HG03103 (cell line): ENCODE results near the gene METTL24.
"Not testable (repeated sequence)": the region's sequence is repeated elsewhere in the genome, so short reads cannot be mapped to it uniquely, and the experiment has no call there.

ENCODE experiments used
- ATAC-seq: cut with Tn5 transposase; IDR thresholded peaks from one replicate; pipeline ENCODE4 v1.9.1; 2021; ENCODE audit warnings: low read depth; ENCODE audit not compliant: unreplicated experiment

METTL24 gene

GRCh38 chr6:110317646-110318045, 40.5 kb downstream of the METTL24 start:
- ATAC-seq: no peak

- no peak for ATAC-seq
Measured at GRCh38 chr6:110317189-110317588, 41.0 kb downstream of the METTL24 start.

GRCh38 chr6:110315869-110316398, 42.2 kb downstream of the METTL24 start:
- no peak for ATAC-seq

GRCh38 chr6:110315207-110315868, 42.8 kb downstream of the METTL24 start:
- no peak for ATAC-seq

- ATAC-seq: no peak
Measured at GRCh38 chr6:110310861-110311446, 47.2 kb downstream of the METTL24 start.

- ATAC-seq: not testable (repeated sequence)
Measured at GRCh38 chr6:110309432-110309831, 48.7 kb downstream of the METTL24 start.

GRCh38 chr6:110307368-110307767, 50.8 kb downstream of the METTL24 start:
- ATAC-seq: no peak

- not testable (repeated sequence) for ATAC-seq
Measured at GRCh38 chr6:110305832-110306231, 52.3 kb downstream of the METTL24 start.

GRCh38 chr6:110303692-110304091, 54.5 kb downstream of the METTL24 start:
- not testable (repeated sequence) for ATAC-seq

- no peak for ATAC-seq
Measured at GRCh38 chr6:110298916-110299315, 59.2 kb downstream of the METTL24 start.

- ATAC-seq: no peak
Measured at GRCh38 chr6:110298411-110298810, 59.7 kb downstream of the METTL24 start.

- no peak for ATAC-seq
Measured at GRCh38 chr6:110296241-110297025, 61.7 kb downstream of the METTL24 start.

GRCh38 chr6:110295451-110296165, 62.5 kb downstream of the METTL24 start:
- no peak for ATAC-seq

GRCh38 chr6:110287462-110288341, 70.4 kb downstream of the METTL24 start:
- no peak for ATAC-seq

GRCh38 chr6:110285306-110286060, 72.7 kb downstream of the METTL24 start:
- no peak for ATAC-seq

- ATAC-seq: no peak
Measured at GRCh38 chr6:110284855-110285254, 73.3 kb downstream of the METTL24 start.

GRCh38 chr6:110283657-110284056, 74.5 kb downstream of the METTL24 start:
- ATAC-seq: no peak

- ATAC-seq: no peak
Measured at GRCh38 chr6:110282412-110282811, 75.7 kb downstream of the METTL24 start.

- ATAC-seq: no peak
Measured at GRCh38 chr6:110277100-110277665, 81.0 kb downstream of the METTL24 start.
